Activated T-helper 1 cell treated with anti-CD3 and anti-CD28 coated beads, Interleukin-12 subunit alpha, Interleukin-12 subunit beta, Interleukin-2, Interleukin-4 antibody, amounts not matched to agents 30 ng/mL and 10 ng/mL and 1 ng/mL, durations not matched to agents 14 hours and 24 hours and 36 hours (primary cell): ENCODE results near the gene NCBP1. TPM values are rescaled to one million over a fixed set of nuclear protein-coding genes. Genes with fewer than 3 reads are reported as not detected.

Experiments used
- DNase-seq: peaks from one replicate; pipeline ENCODE4 v3.0.0; 2021; ENCODE audit warnings: low spot score
- H3K27ac Mint-ChIP-seq: one replicate; pipeline ENCODE4 v1.8.0; 2021; ENCODE audit warnings: mild to moderate bottlenecking, mixed read lengths
- H3K27me3 Mint-ChIP-seq: one replicate; pipeline ENCODE4 v1.8.0; 2022; ENCODE audit warnings: mild to moderate bottlenecking, moderate library complexity, mixed read lengths; ENCODE audit not compliant: insufficient read depth
- H3K36me3 Mint-ChIP-seq: one replicate; pipeline ENCODE4 v1.8.0; 2021; ENCODE audit warnings: low read depth, mixed read lengths
- H3K4me1 Mint-ChIP-seq: one replicate; pipeline ENCODE4 v1.8.0; 2021; ENCODE audit warnings: low read depth, mixed read lengths
- H3K4me3 Mint-ChIP-seq: one replicate; pipeline ENCODE4 v1.8.0; 2021; ENCODE audit warnings: mild to moderate bottlenecking, moderate library complexity, mixed read lengths
- H3K9me3 Mint-ChIP-seq: one replicate; pipeline ENCODE4 v1.8.0; 2021; ENCODE audit warnings: mixed read lengths
- intact Hi-C: fragments of 100-400 bp; cut with micrococcal nuclease; formaldehyde crosslinking; loops from one replicate; pipeline ENCODE4 v1.15.1; 2024
- total RNA-seq: library from RNA; stranded (reverse); gene quantifications from 2 replicates; pipeline ENCODE4 v1.2.3, GENCODE V29; 2022

NCBP1 gene
- total RNA-seq, 1 donor from 2014 or later, result 43.2 TPM

- DNase-seq, result peak; percentile 2
- Mint-ChIP-seq H3K4me3 (peak overlapping the region; percentile 94), H3K9me3 (no peaks in the 10 kb centered on the region), H3K36me3 (peaks cover 16% of the 10 kb centered on the region), H3K27me3 (no peaks in the 10 kb centered on the region), H3K27ac (peak overlapping the region; percentile 99), H3K4me1 (peaks cover 40% of the 10 kb centered on the region)
- intact Hi-C loops, result loop anchor here (1.0 to 10.0 kb wide), 5 partner anchors 221 to 1214 kb away; partner anchors contain the start of genes ZNF367 and ZNF510
Observed at GRCh38 chr9:97632248-97632984, 1.2 kb upstream of the NCBP1 start.

GRCh38 chr9:97633859-97634490 is 354 bp downstream of the NCBP1 start:
- DNase-seq, result no peak
- intact Hi-C loops, result loop anchor here (1.0 to 10.0 kb wide), 11 partner anchors 19 to 1215 kb away; partner anchors contain the start of genes TRMO, XPA, ZNF367 and ZNF510
- Mint-ChIP-seq H3K9me3 (no peaks in the 10 kb centered on the region), H3K27ac (peak overlapping the region; percentile 99), H3K27me3 (no peaks in the 10 kb centered on the region), H3K4me1 (peaks cover 56% of the 10 kb centered on the region), H3K4me3 (peak overlapping the region; percentile 94), H3K36me3 (peaks cover 17% of the 10 kb centered on the region)

GRCh38 chr9:97635026-97635425 is 1.4 kb downstream of the NCBP1 start:
- Mint-ChIP-seq H3K27ac (peak overlapping the region; percentile 53), H3K36me3 (peaks cover 20% of the 10 kb centered on the region), H3K9me3 (no peaks in the 10 kb centered on the region), H3K4me1 (peaks cover 60% of the 10 kb centered on the region), H3K4me3 (peak overlapping the region; percentile 94), H3K27me3 (no peaks in the 10 kb centered on the region)
- no peak for DNase-seq
- intact Hi-C loops, result loop anchor here (5.0 to 10.0 kb wide), 3 partner anchors 47 to 860 kb away; partner anchors contain the start of gene ZNF510

GRCh38 chr9:97636903-97637302 is 3.3 kb downstream of the NCBP1 start:
- peaks cover 66% of the 10 kb centered on the region for H3K4me1 Mint-ChIP-seq
- H3K9me3 Mint-ChIP-seq, result no peaks in the 10 kb centered on the region
- intact Hi-C loops, result loop anchor here (5.0 to 10.0 kb wide), 3 partner anchors 45 to 862 kb away; partner anchors contain the start of gene ZNF510
- H3K27ac Mint-ChIP-seq, result no peak overlapping the region
- no peak for DNase-seq
- H3K27me3 Mint-ChIP-seq, result no peaks in the 10 kb centered on the region
- H3K4me3 Mint-ChIP-seq, result no peak overlapping the region
- H3K36me3 Mint-ChIP-seq, result peaks cover 28% of the 10 kb centered on the region

GRCh38 chr9:97638666-97639065 is 5.0 kb downstream of the NCBP1 start:
- peaks cover 58% of the 10 kb centered on the region for H3K4me1 Mint-ChIP-seq
- no peak overlapping the region for H3K4me3 Mint-ChIP-seq
- H3K27me3 Mint-ChIP-seq, result no peaks in the 10 kb centered on the region
- H3K36me3 Mint-ChIP-seq, result peaks cover 36% of the 10 kb centered on the region
- no peaks in the 10 kb centered on the region for H3K9me3 Mint-ChIP-seq
- no peak overlapping the region for H3K27ac Mint-ChIP-seq
- DNase-seq, result no peak
- intact Hi-C loops, result loop anchor here (5.0 to 10.0 kb wide), 3 partner anchors 44 to 864 kb away; partner anchors contain the start of gene ZNF510

GRCh38 chr9:97640325-97640724 is 6.7 kb downstream of the NCBP1 start:
- no peaks in the 10 kb centered on the region for H3K9me3 Mint-ChIP-seq
- peaks cover 36% of the 10 kb centered on the region for H3K36me3 Mint-ChIP-seq
- no peak for DNase-seq
- no peak overlapping the region for H3K27ac Mint-ChIP-seq
- intact Hi-C loops, result no loop called here
- no peak overlapping the region for H3K4me3 Mint-ChIP-seq
- no peaks in the 10 kb centered on the region for H3K27me3 Mint-ChIP-seq
- peaks cover 46% of the 10 kb centered on the region for H3K4me1 Mint-ChIP-seq

GRCh38 chr9:97645720-97646119 is 12.1 kb downstream of the NCBP1 start:
- no peak overlapping the region for H3K4me3 Mint-ChIP-seq
- H3K36me3 Mint-ChIP-seq, result peaks cover 45% of the 10 kb centered on the region
- H3K27ac Mint-ChIP-seq, result no peak overlapping the region

GRCh38 chr9:97647996-97648395 is 14.4 kb downstream of the NCBP1 start:
- peaks cover 9% of the 10 kb centered on the region for H3K4me1 Mint-ChIP-seq
- no peaks in the 10 kb centered on the region for H3K27me3 Mint-ChIP-seq
- no peak overlapping the region for H3K4me3 Mint-ChIP-seq
- intact Hi-C loops, result no loop called here
- no peaks in the 10 kb centered on the region for H3K9me3 Mint-ChIP-seq
- DNase-seq, result no peak
- H3K36me3 Mint-ChIP-seq, result peaks cover 45% of the 10 kb centered on the region
- no peak overlapping the region for H3K27ac Mint-ChIP-seq

More at GRCh38 chr9:97645720-97646119, 12.1 kb downstream of the NCBP1 start:
- no peaks in the 10 kb centered on the region for H3K9me3 Mint-ChIP-seq
- no peak for DNase-seq
- H3K4me1 Mint-ChIP-seq, result peaks cover 5% of the 10 kb centered on the region
- intact Hi-C loops, result no loop called here
- H3K27me3 Mint-ChIP-seq, result no peaks in the 10 kb centered on the region

GRCh38 chr9:97651646-97652045 is 18.0 kb downstream of the NCBP1 start:
- H3K9me3 Mint-ChIP-seq, result no peaks in the 10 kb centered on the region
- peaks cover 9% of the 10 kb centered on the region for H3K4me1 Mint-ChIP-seq
- no peak for DNase-seq
- no peak overlapping the region for H3K4me3 Mint-ChIP-seq
- H3K27me3 Mint-ChIP-seq, result no peaks in the 10 kb centered on the region
- H3K36me3 Mint-ChIP-seq, result peaks cover 49% of the 10 kb centered on the region
- intact Hi-C loops, result no loop called here
- H3K27ac Mint-ChIP-seq, result no peak overlapping the region

- H3K9me3 Mint-ChIP-seq, result no peaks in the 10 kb centered on the region
- intact Hi-C loops, result no loop called here
Observed at GRCh38 chr9:97658707-97659106, 25.1 kb downstream of the NCBP1 start.

GRCh38 chr9:97659771-97660170 is 26.1 kb downstream of the NCBP1 start:
- Mint-ChIP-seq H3K27me3 (no peaks in the 10 kb centered on the region), H3K27ac (no peak overlapping the region), H3K4me3 (no peak overlapping the region), H3K36me3 (peaks cover 60% of the 10 kb centered on the region), H3K9me3 (no peaks in the 10 kb centered on the region), H3K4me1 (peaks cover 6% of the 10 kb centered on the region)
- DNase-seq, result no peak
- intact Hi-C loops, result no loop called here

More at GRCh38 chr9:97658707-97659106, 25.1 kb downstream of the NCBP1 start:
- no peaks in the 10 kb centered on the region for H3K4me1 Mint-ChIP-seq
- DNase-seq, result no peak
- no peaks in the 10 kb centered on the region for H3K27me3 Mint-ChIP-seq
- H3K36me3 Mint-ChIP-seq, result peaks cover 60% of the 10 kb centered on the region
- no peak overlapping the region for H3K27ac Mint-ChIP-seq
- H3K4me3 Mint-ChIP-seq, result no peak overlapping the region

GRCh38 chr9:97660340-97660739 is 26.7 kb downstream of the NCBP1 start:
- intact Hi-C loops, result no loop called here
- Mint-ChIP-seq H3K27ac (no peak overlapping the region), H3K36me3 (peaks cover 58% of the 10 kb centered on the region), H3K27me3 (no peaks in the 10 kb centered on the region), H3K4me3 (no peak overlapping the region), H3K4me1 (peaks cover 9% of the 10 kb centered on the region), H3K9me3 (no peaks in the 10 kb centered on the region)
- no peak for DNase-seq

- intact Hi-C loops, result no loop called here
- H3K27me3 Mint-ChIP-seq, result no peaks in the 10 kb centered on the region
- H3K27ac Mint-ChIP-seq, result no peak overlapping the region
Observed at GRCh38 chr9:97660847-97661246, 27.2 kb downstream of the NCBP1 start.

More at GRCh38 chr9:97660847-97661246, 27.2 kb downstream of the NCBP1 start:
- no peak overlapping the region for H3K4me3 Mint-ChIP-seq
- H3K36me3 Mint-ChIP-seq, result peaks cover 56% of the 10 kb centered on the region
- peaks cover 14% of the 10 kb centered on the region for H3K4me1 Mint-ChIP-seq
- no peaks in the 10 kb centered on the region for H3K9me3 Mint-ChIP-seq
- no peak for DNase-seq
